ENCODE results near the gene LILRB2.
"Not testable (repeated sequence)": the region's sequence is repeated elsewhere in the genome, so short reads cannot be mapped to it uniquely, and the experiment has no call there.

The LILRB2 gene

GRCh38 chr19:54248016-54248601 is 32.8 kb downstream of the LILRB2 start:
- Histone ChIP-seq H3K4me1 (ENCODE audit: insufficient read depth, low read length, severe bottlenecking) (no peaks in the 10 kb centered on the region), H3K27me3 (ENCODE audit: insufficient read depth, low read length) (peaks cover 4% of the 10 kb centered on the region; the same call in 1 of the 2 replicates), H4K20me1 (ENCODE audit: insufficient read depth, low read length) (no peaks in the 10 kb centered on the region), H3F3A (ENCODE audit: insufficient read depth, low read length) (no peaks in the 10 kb centered on the region), H3K9ac (ENCODE audit: low read length) (no peak overlapping the region), H3K4me2 (ENCODE audit: low read length) (no peak overlapping the region), H3K9me3 (ENCODE audit: low read length) (no peaks in the 10 kb centered on the region), H3K36me3 (ENCODE audit: insufficient read depth, low read length) (no peaks in the 10 kb centered on the region), H3K4me3 (ENCODE audit: low read depth, low read length, poor library complexity, severe bottlenecking) (no peak overlapping the region), H3K9me2 (ENCODE audit: low read depth, low read length) (no peaks in the 10 kb centered on the region), H3K79me2 (ENCODE audit: insufficient read depth, low read length) (no peaks in the 10 kb centered on the region), H3K27ac (ENCODE audit: low read depth, low read length, poor library complexity, severe bottlenecking) (no peak overlapping the region), H2AFZ (ENCODE audit: low read length) (no peak overlapping the region)
- TF ChIP-seq CTCF (IDR thresholded peaks at IDR 0.05; ENCODE audit: low read length), result no peak
- no peak for TF ChIP-seq EZH2 (IDR thresholded peaks at IDR 0.05; ENCODE audit: borderline replicate concordance, low read length)

GRCh38 chr19:54247106-54247930 is 33.6 kb downstream of the LILRB2 start:
- Histone ChIP-seq H3K9me2 (ENCODE audit: low read depth, low read length) (no peaks in the 10 kb centered on the region), H3K79me2 (ENCODE audit: insufficient read depth, low read length) (no peaks in the 10 kb centered on the region), H3K36me3 (ENCODE audit: insufficient read depth, low read length) (no peaks in the 10 kb centered on the region), H3K4me3 (ENCODE audit: low read depth, low read length, poor library complexity, severe bottlenecking) (no peak overlapping the region), H3F3A (ENCODE audit: insufficient read depth, low read length) (no peaks in the 10 kb centered on the region), H3K9ac (ENCODE audit: low read length) (no peak overlapping the region), H4K20me1 (ENCODE audit: insufficient read depth, low read length) (no peaks in the 10 kb centered on the region), H3K27me3 (ENCODE audit: insufficient read depth, low read length) (peaks cover 4% of the 10 kb centered on the region; the same call in 1 of the 2 replicates), H3K9me3 (ENCODE audit: low read length) (no peaks in the 10 kb centered on the region), H3K4me1 (ENCODE audit: insufficient read depth, low read length, severe bottlenecking) (no peaks in the 10 kb centered on the region), H3K27ac (ENCODE audit: low read depth, low read length, poor library complexity, severe bottlenecking) (no peak overlapping the region), H2AFZ (ENCODE audit: low read length) (no peak overlapping the region), H3K4me2 (ENCODE audit: low read length) (no peak overlapping the region)
- TF ChIP-seq CTCF (IDR thresholded peaks at IDR 0.05; ENCODE audit: low read length) (no peak), EZH2 (IDR thresholded peaks at IDR 0.05; ENCODE audit: borderline replicate concordance, low read length) (no peak)

DNA sequence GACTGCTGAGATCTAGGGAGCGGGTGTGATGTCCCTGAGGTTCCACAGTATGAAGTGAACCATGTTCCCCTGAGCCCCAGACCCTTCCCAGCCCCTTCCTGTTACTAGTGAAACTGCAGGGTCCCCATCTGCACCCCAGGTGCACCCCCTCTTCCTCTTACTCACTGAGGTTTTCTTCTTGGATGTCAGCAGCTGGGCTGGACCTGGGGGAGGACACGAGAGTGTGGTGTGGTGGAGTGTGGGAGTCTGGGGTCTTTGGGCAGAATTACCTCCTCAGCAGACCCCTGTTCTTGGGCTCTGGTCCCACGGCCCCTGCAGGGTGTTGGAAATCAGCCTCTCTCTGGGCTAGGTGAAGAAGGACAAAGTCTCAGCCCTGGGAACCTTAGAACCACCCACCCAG is 35.0 kb downstream of the LILRB2 start:
- H2AFZ ChIP-seq (ENCODE audit: low read length), result no peak overlapping the region
- H3K27ac ChIP-seq (ENCODE audit: low read depth, low read length, poor library complexity, severe bottlenecking), result no peak overlapping the region
- H3K9me3 ChIP-seq (ENCODE audit: low read length), result no peaks in the 10 kb centered on the region
- TF ChIP-seq CTCF (IDR thresholded peaks at IDR 0.05; ENCODE audit: low read length) (no peak), EZH2 (IDR thresholded peaks at IDR 0.05; ENCODE audit: borderline replicate concordance, low read length) (no peak)
- H3K4me2 ChIP-seq (ENCODE audit: low read length), result no peak overlapping the region
- no peaks in the 10 kb centered on the region for H3F3A ChIP-seq (ENCODE audit: insufficient read depth, low read length)
- H3K9ac ChIP-seq (ENCODE audit: low read length), result no peak overlapping the region
- no peaks in the 10 kb centered on the region for H4K20me1 ChIP-seq (ENCODE audit: insufficient read depth, low read length)
- no peaks in the 10 kb centered on the region for H3K4me1 ChIP-seq (ENCODE audit: insufficient read depth, low read length, severe bottlenecking)
- no peaks in the 10 kb centered on the region for H3K79me2 ChIP-seq (ENCODE audit: insufficient read depth, low read length)
- no peaks in the 10 kb centered on the region for H3K9me2 ChIP-seq (ENCODE audit: low read depth, low read length)
- H3K4me3 ChIP-seq (ENCODE audit: low read depth, low read length, poor library complexity, severe bottlenecking), result no peak overlapping the region
- H3K36me3 ChIP-seq (ENCODE audit: insufficient read depth, low read length), result no peaks in the 10 kb centered on the region
- peaks cover 4% of the 10 kb centered on the region; the same call in 1 of the 2 replicates for H3K27me3 ChIP-seq (ENCODE audit: insufficient read depth, low read length)

GRCh38 chr19:54243809-54244208 is 37.1 kb downstream of the LILRB2 start:
- H3K27ac ChIP-seq (ENCODE audit: low read depth, low read length, poor library complexity, severe bottlenecking); H3K79me2 ChIP-seq (ENCODE audit: insufficient read depth, low read length); H3K9me2 ChIP-seq (ENCODE audit: low read depth, low read length); H2AFZ ChIP-seq (ENCODE audit: low read length); H3K36me3 ChIP-seq (ENCODE audit: insufficient read depth, low read length); H3K9ac ChIP-seq (ENCODE audit: low read length); H3K4me3 ChIP-seq (ENCODE audit: low read depth, low read length, poor library complexity, severe bottlenecking); H3K9me3 ChIP-seq (ENCODE audit: low read length); H3K4me2 ChIP-seq (ENCODE audit: low read length); H3K4me1 ChIP-seq (ENCODE audit: insufficient read depth, low read length, severe bottlenecking); H3K27me3 ChIP-seq (ENCODE audit: insufficient read depth, low read length); H3F3A ChIP-seq (ENCODE audit: insufficient read depth, low read length); H4K20me1 ChIP-seq (ENCODE audit: insufficient read depth, low read length): not testable (repeated sequence)

- H3K4me3 ChIP-seq (ENCODE audit: low read depth, low read length, poor library complexity, severe bottlenecking); H3K9me3 ChIP-seq (ENCODE audit: low read length); H3K27me3 ChIP-seq (ENCODE audit: insufficient read depth, low read length); H3K4me2 ChIP-seq (ENCODE audit: low read length); H2AFZ ChIP-seq (ENCODE audit: low read length); H3K79me2 ChIP-seq (ENCODE audit: insufficient read depth, low read length); H3K27ac ChIP-seq (ENCODE audit: low read depth, low read length, poor library complexity, severe bottlenecking); H3F3A ChIP-seq (ENCODE audit: insufficient read depth, low read length); H3K36me3 ChIP-seq (ENCODE audit: insufficient read depth, low read length); H3K9me2 ChIP-seq (ENCODE audit: low read depth, low read length); H3K9ac ChIP-seq (ENCODE audit: low read length); H4K20me1 ChIP-seq (ENCODE audit: insufficient read depth, low read length); H3K4me1 ChIP-seq (ENCODE audit: insufficient read depth, low read length, severe bottlenecking): not testable (repeated sequence)
Measured at GRCh38 chr19:54242646-54243045, 38.3 kb downstream of the LILRB2 start, which contains the start of gene LILRA6. Gene LILRA6, minus strand, starts transcription at chr19:54242790.

All from OCI-LY1 (cell line).